Bronchial epithelial cell (primary cell): Measurements from ENCODE around the gene CST9L. TPM values are rescaled to one million over a fixed set of nuclear protein-coding genes. Genes with fewer than 3 reads are reported as not detected.

ENCODE experiments used
- DNase-seq: peaks from one replicate; pipeline ENCODE4 v3.0.0-alpha.2; 2010; ENCODE audit warnings: low read depth
- FAIRE-seq: peaks from 2 replicates; lab custom pipeline; 2011; peaks lifted over from hg19 to GRCh38; lab: Jason Lieb, UNC
- H3K27me3 ChIP-seq: 2 replicates; pipeline ENCODE4 v1.5.1; 2011; ENCODE audit warnings: low read length; ENCODE audit not compliant: control insufficient read depth, insufficient read depth
- H3K36me3 ChIP-seq: 2 replicates; pipeline ENCODE4 v1.5.1; 2011; ENCODE audit warnings: low read length; ENCODE audit not compliant: control insufficient read depth, insufficient read depth
- H3K4me3 ChIP-seq: 2 replicates; pipeline ENCODE4 v1.5.1; 2011; ENCODE audit warnings: mild to moderate bottlenecking, low read depth, low read length, control low read depth
- CTCF ChIP-seq: IDR thresholded peaks from 2 replicates; pipeline ENCODE4 v1.5.1; 2011; ENCODE audit warnings: mild to moderate bottlenecking, moderate library complexity, low read length, control low read depth, inconsistent platforms; ENCODE audit not compliant: insufficient read depth, severe bottlenecking
- total RNA-seq: library from RNA; depleted of rRNA; stranded (reverse); fragments of >200 nt; gene quantifications from 2 replicates; pipeline ENCODE4 v1.2.1, GENCODE V29; 2014

CST9L gene
- total RNA-seq, 1 donor from 2014 or later = not detected

GRCh38 chr20:23533161-23533560, 35.1 kb downstream of the CST9L start:
- Histone ChIP-seq H3K27me3 (no peaks in the 10 kb centered on the region), H3K36me3 (no peaks in the 10 kb centered on the region), H3K4me3 (no peak overlapping the region)
- no peak for FAIRE-seq
- no peak for DNase-seq
- TF ChIP-seq CTCF = no peak

DNA sequence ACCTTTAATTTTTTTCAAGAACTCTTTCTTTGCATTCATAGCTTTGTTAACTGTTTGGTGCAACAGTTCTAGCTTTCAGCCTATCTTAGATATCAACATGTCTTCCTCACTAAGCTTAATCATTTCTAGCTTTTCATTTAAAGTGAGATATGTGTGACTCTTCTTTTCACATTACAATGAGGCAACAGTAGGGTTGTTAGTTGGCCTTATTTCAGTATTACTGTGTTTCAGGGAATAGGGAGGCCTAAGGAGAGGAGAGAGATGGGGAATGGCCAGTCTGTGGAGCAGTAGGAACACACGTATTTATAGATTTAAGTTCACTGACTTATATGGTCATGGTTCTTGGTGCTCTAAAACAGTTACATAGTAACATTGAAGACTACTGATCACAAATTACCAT, 35.8 kb downstream of the CST9L start:
- FAIRE-seq = no peak
- Histone ChIP-seq H3K36me3 (no peaks in the 10 kb centered on the region), H3K27me3 (no peaks in the 10 kb centered on the region), H3K4me3 (no peak overlapping the region)
- DNase-seq = no peak
- no peak for TF ChIP-seq CTCF

DNA sequence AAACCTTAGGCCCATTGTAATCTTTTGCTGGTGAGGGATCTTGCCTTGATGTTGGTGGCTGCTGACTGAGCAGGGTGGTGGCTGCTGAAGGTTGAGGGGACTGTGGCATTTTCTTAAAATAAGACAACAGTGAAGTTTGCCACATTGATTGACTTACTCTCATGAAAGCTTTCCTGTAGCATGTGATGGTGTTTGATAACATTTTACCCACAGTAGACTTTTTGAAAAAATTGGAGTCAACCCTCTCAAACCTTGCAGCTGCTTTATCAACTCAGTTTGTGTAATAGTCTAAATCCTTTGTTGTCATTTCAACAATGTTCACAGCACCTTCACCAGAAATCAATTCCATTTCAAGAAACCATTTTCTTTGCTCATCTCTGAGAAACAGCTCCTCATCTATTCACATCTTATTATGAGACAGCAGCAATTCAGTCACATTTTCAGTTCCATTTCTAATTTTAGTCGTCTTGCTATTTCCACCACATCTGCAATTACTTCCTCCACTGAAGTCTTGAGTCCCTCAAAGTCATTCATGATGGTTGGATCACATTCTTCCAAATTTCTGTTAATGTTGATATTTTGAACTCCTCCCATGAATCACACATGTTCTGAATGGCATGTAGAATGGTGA, 37.2 kb downstream of the CST9L start:
- no peak for TF ChIP-seq CTCF
- DNase-seq = no peak
- no peak overlapping the region for H3K4me3 ChIP-seq
- H3K36me3 ChIP-seq = no peaks in the 10 kb centered on the region
- no peaks in the 10 kb centered on the region for H3K27me3 ChIP-seq
- FAIRE-seq = no peak

- Histone ChIP-seq H3K36me3 (no peaks in the 10 kb centered on the region), H3K27me3 (no peaks in the 10 kb centered on the region), H3K4me3 (no peak overlapping the region)
- no peak for FAIRE-seq
- peak; percentile 84 for DNase-seq
- TF ChIP-seq CTCF = no peak
Observed at GRCh38 chr20:23528867-23529431, 39.3 kb downstream of the CST9L start.

- Histone ChIP-seq H3K27me3 (no peaks in the 10 kb centered on the region), H3K36me3 (no peaks in the 10 kb centered on the region), H3K4me3 (no peak overlapping the region)
- FAIRE-seq (no peak), DNase-seq (no peak)
- TF ChIP-seq CTCF = no peak
Observed at GRCh38 chr20:23526850-23527249, 41.4 kb downstream of the CST9L start.

GRCh38 chr20:23524146-23524545, 44.1 kb downstream of the CST9L start:
- Histone ChIP-seq H3K27me3 (no peaks in the 10 kb centered on the region), H3K4me3 (no peak overlapping the region), H3K36me3 (no peaks in the 10 kb centered on the region)
- no peak for TF ChIP-seq CTCF
- FAIRE-seq (no peak), DNase-seq (no peak)
